Mucosa of rectum (tissue), 2 donors: Measurements from ENCODE around the gene CACNA2D2.

Experiments used
- H3K27ac ChIP-seq, 2 donors: one replicate each; pipeline ENCODE4 v1.7.0; 2013; ENCODE audit warnings: inconsistent platforms in 2 of 2, low read depth in 2 of 2, low read length in 2 of 2
- H3K27me3 ChIP-seq, 2 donors: one replicate each; pipeline ENCODE4 v1.7.0; 2013; ENCODE audit warnings: low read length in 2 of 2; ENCODE audit not compliant: control insufficient read depth in 2 of 2, insufficient read depth in 2 of 2
- H3K36me3 ChIP-seq, 2 donors: one replicate each; pipeline ENCODE4 v1.7.0; 2013; ENCODE audit warnings: low read length in 2 of 2; ENCODE audit not compliant: control insufficient read depth in 2 of 2, insufficient read depth in 2 of 2
- H3K4me1 ChIP-seq, 2 donors: one replicate each; pipeline ENCODE4 v1.7.0; 2013; ENCODE audit warnings: low read length in 2 of 2, mild to moderate bottlenecking in 1 of 2; ENCODE audit not compliant: control insufficient read depth in 2 of 2, insufficient read depth in 2 of 2
- H3K4me3 ChIP-seq, 2 donors: one replicate each; pipeline ENCODE4 v1.7.0; 2013; ENCODE audit warnings: low read length in 2 of 2
- H3K9ac ChIP-seq, 2 donors: one replicate each; pipeline ENCODE4 v1.7.0; 2013; ENCODE audit warnings: low read length in 2 of 2, low read depth in 1 of 2, mild to moderate bottlenecking in 1 of 2
- H3K9me3 ChIP-seq, 2 donors: one replicate each; pipeline ENCODE4 v1.7.0; 2013; ENCODE audit warnings: low read length in 2 of 2; ENCODE audit not compliant: control insufficient read depth in 2 of 2
- donor health status: healthy.
- donor health status: Normal muscosa, but diverticular disease.

Gene CACNA2D2

GRCh38 chr3:50323614-50324199 is 179.7 kb downstream of the CACNA2D2 start:
- H3K9me3 ChIP-seq, result no peaks in the 10 kb centered on the region
- H3K27me3 ChIP-seq, result no peaks in the 10 kb centered on the region
- H3K36me3 ChIP-seq, result peaks cover 9 to 17% of the 10 kb centered on the region in 2 donors
- H3K9ac ChIP-seq, result no peak overlapping the region
- no peak overlapping the region for H3K4me3 ChIP-seq
- H3K27ac ChIP-seq, result peak overlapping the region; percentile 59 to 93
- H3K4me1 ChIP-seq, result peaks cover 44 to 47% of the 10 kb centered on the region in 2 donors

- Histone ChIP-seq H3K9ac (peak overlapping the region; percentile 49 to 62), H3K36me3 (peaks cover 9 to 17% of the 10 kb centered on the region in 2 donors), H3K27ac (peak overlapping the region; percentile 93 to 95), H3K27me3 (no peaks in the 10 kb centered on the region), H3K9me3 (no peaks in the 10 kb centered on the region), H3K4me3 (no peak overlapping the region), H3K4me1 (peaks cover 44 to 48% of the 10 kb centered on the region in 2 donors)
These were observed 180.3 kb downstream of the CACNA2D2 start for GRCh38 chr3:50323092-50323600.

- Histone ChIP-seq H3K4me1 (peaks cover 49 to 52% of the 10 kb centered on the region in 2 donors), H3K27ac (peak within 1 kb of the TSS; percentile 93 to 95)
These were observed 180.9 kb downstream of the CACNA2D2 start, which contains the start of gene HYAL2 for GRCh38 chr3:50322386-50323091. Gene HYAL2 (minus strand): TSS chr3:50322745. CDS start chr3:50320489, 2,256 bp downstream.

GRCh38 chr3:50322115-50322385 is 181.4 kb downstream of the CACNA2D2 start:
- peaks cover 49 to 52% of the 10 kb centered on the region in 2 donors for H3K4me1 ChIP-seq
- H3K27ac ChIP-seq, result peak overlapping the region; percentile 93 to 95
- peak overlapping the region; percentile 49 to 62 for H3K9ac ChIP-seq
- no peaks in the 10 kb centered on the region for H3K27me3 ChIP-seq
- H3K36me3 ChIP-seq, result peaks cover 9 to 19% of the 10 kb centered on the region in 2 donors
- no peaks in the 10 kb centered on the region for H3K9me3 ChIP-seq
- peak overlapping the region; percentile 89 to 90 for H3K4me3 ChIP-seq

More at GRCh38 chr3:50322386-50323091, 180.9 kb downstream of the CACNA2D2 start, which contains the start of gene HYAL2:
- Histone ChIP-seq H3K9ac (peak within 1 kb of the TSS; percentile 87 to 97), H3K27me3 (no peaks in the 10 kb centered on the region), H3K9me3 (no peaks in the 10 kb centered on the region), H3K4me3 (peak within 1 kb of the TSS; percentile 89 to 90), H3K36me3 (peaks cover 9 to 19% of the 10 kb centered on the region in 2 donors)

- no peaks in the 10 kb centered on the region for H3K9me3 ChIP-seq
- H3K4me3 ChIP-seq, result peak overlapping the region; percentile 89 to 90
- peaks cover 11 to 19% of the 10 kb centered on the region in 2 donors for H3K36me3 ChIP-seq
- H3K4me1 ChIP-seq, result peaks cover 51 to 54% of the 10 kb centered on the region in 2 donors
- H3K9ac ChIP-seq, result peak overlapping the region; percentile 87 to 97
- peak overlapping the region; percentile 93 to 95 for H3K27ac ChIP-seq
- no peaks in the 10 kb centered on the region for H3K27me3 ChIP-seq
These were observed 181.9 kb downstream of the CACNA2D2 start for GRCh38 chr3:50321336-50322114.

- Histone ChIP-seq H3K4me1 (peaks cover 55 to 59% of the 10 kb centered on the region in 2 donors), H3K4me3 (peak overlapping the region; percentile 89 to 90), H3K9ac (peak overlapping the region; percentile 87 to 97), H3K9me3 (no peaks in the 10 kb centered on the region), H3K27ac (peak overlapping the region; percentile 93 to 95), H3K36me3 (peaks cover 7 to 14% of the 10 kb centered on the region in 2 donors), H3K27me3 (no peaks in the 10 kb centered on the region)
These were observed 182.5 kb downstream of the CACNA2D2 start for GRCh38 chr3:50320853-50321335.

GRCh38 chr3:50319894-50320625 is 183.4 kb downstream of the CACNA2D2 start:
- H3K36me3 ChIP-seq, result peaks cover 2 to 8% of the 10 kb centered on the region in 2 donors
- H3K4me3 ChIP-seq, result peak overlapping the region; percentile 89 to 90
- peak overlapping the region; percentile 87 to 97 for H3K9ac ChIP-seq
- H3K27me3 ChIP-seq, result no peaks in the 10 kb centered on the region
- no peaks in the 10 kb centered on the region for H3K9me3 ChIP-seq
- H3K4me1 ChIP-seq, result peaks cover 55 to 60% of the 10 kb centered on the region in 2 donors
- H3K27ac ChIP-seq, result peak overlapping the region; percentile 93 to 95

- Histone ChIP-seq H3K9me3 (no peaks in the 10 kb centered on the region), H3K27me3 (no peaks in the 10 kb centered on the region), H3K27ac (no peak overlapping the region), H3K9ac (peak overlapping the region; percentile 26 to 87), H3K4me1 (peaks cover 55 to 60% of the 10 kb centered on the region in 2 donors), H3K4me3 (peak overlapping the region; percentile 6 to 89), H3K36me3 (peaks cover 2 to 8% of the 10 kb centered on the region in 2 donors)
These were observed 184.1 kb downstream of the CACNA2D2 start for GRCh38 chr3:50319181-50319893.

GRCh38 chr3:50318615-50319014 is 184.8 kb downstream of the CACNA2D2 start:
- Histone ChIP-seq H3K4me1 (peaks cover 55 to 60% of the 10 kb centered on the region in 2 donors), H3K27ac (peak overlapping the region; percentile 97 to 98), H3K4me3 (peak overlapping the region in 1 of 2 donors; percentile 29), H3K27me3 (no peaks in the 10 kb centered on the region), H3K9me3 (no peaks in the 10 kb centered on the region), H3K9ac (peak overlapping the region in 1 of 2 donors; percentile 82), H3K36me3 (peaks cover 2 to 8% of the 10 kb centered on the region in 2 donors)
